Mesenchymal stem cell (in vitro differentiated cells and primary cell): ENCODE measurements around the gene MDH1.

ENCODE experiments used
- DNase-seq: peaks from one replicate; pipeline ENCODE4 v3.0.0-alpha.2; 2013
- H2AFZ ChIP-seq: one replicate; pipeline ENCODE4 v1.6.1; 2013; ENCODE audit warnings: low read depth, mild to moderate bottlenecking, control low read depth, inconsistent platforms, low read length, moderate library complexity
- H2AK5ac ChIP-seq: 2 replicates; pipeline ENCODE4 v1.6.1; 2013; ENCODE audit warnings: low read length, moderate library complexity, mild to moderate bottlenecking, inconsistent platforms; ENCODE audit not compliant: severe bottlenecking
- H2BK120ac ChIP-seq: one replicate; pipeline ENCODE4 v1.6.1; 2013; ENCODE audit warnings: low read depth, mild to moderate bottlenecking, inconsistent platforms, low read length, moderate library complexity
- H2BK12ac ChIP-seq, 2 experiments: one replicate each; pipeline ENCODE4 v1.6.1; 2013; ENCODE audit warnings: inconsistent platforms in 2 of 2, low read length in 2 of 2, mild to moderate bottlenecking in 2 of 2, moderate library complexity in 2 of 2, control low read depth in 1 of 2
- H2BK15ac ChIP-seq: one replicate; pipeline ENCODE4 v1.6.1; 2013; ENCODE audit warnings: mild to moderate bottlenecking, low read depth, inconsistent platforms; ENCODE audit not compliant: poor library complexity, severe bottlenecking
- H2BK5ac ChIP-seq: 2 replicates; pipeline ENCODE4 v1.6.1; 2013; ENCODE audit warnings: low read depth, mild to moderate bottlenecking, low read length, control low read depth, inconsistent platforms; ENCODE audit not compliant: poor library complexity, severe bottlenecking
- H3K14ac ChIP-seq, 2 experiments: one replicate each; pipeline ENCODE4 v1.6.1; 2013; ENCODE audit warnings: inconsistent platforms in 2 of 2, low read length in 2 of 2, control low read depth in 1 of 2, mild to moderate bottlenecking in 1 of 2, moderate library complexity in 1 of 2
- H3K18ac ChIP-seq, 2 experiments: one replicate each; pipeline ENCODE4 v1.6.1; 2013; ENCODE audit warnings: inconsistent platforms in 2 of 2, low read length in 2 of 2, control low read depth in 1 of 2, low read depth in 1 of 2, mild to moderate bottlenecking in 1 of 2
- H3K23ac ChIP-seq, 2 experiments: one replicate each; pipeline ENCODE4 v1.6.1; 2013; ENCODE audit warnings: inconsistent platforms in 2 of 2, low read length in 2 of 2, mild to moderate bottlenecking in 2 of 2, moderate library complexity in 2 of 2, control low read depth in 1 of 2
- H3K27ac ChIP-seq: 2 replicates; pipeline ENCODE4 v1.5.1; 2013; ENCODE audit warnings: mild to moderate bottlenecking, moderate library complexity, low read length, control low read depth, inconsistent platforms; ENCODE audit not compliant: poor library complexity, severe bottlenecking
- H3K27me3 ChIP-seq, 2 experiments: 2 replicates each; pipeline versions ENCODE4 v1.6.1 to v1.7.0; 2013; ENCODE audit warnings: low read length in 2 of 2, mild to moderate bottlenecking in 2 of 2, moderate library complexity in 2 of 2, control low read depth in 1 of 2, inconsistent platforms in 1 of 2; ENCODE audit not compliant: control insufficient read depth in 1 of 2, insufficient read depth in 1 of 2
- H3K36me3 ChIP-seq, 2 experiments: 2 replicates each; pipeline versions ENCODE4 v1.6.1 to v1.7.0; 2013; ENCODE audit warnings: low read length in 2 of 2, control low read depth in 1 of 2, inconsistent platforms in 1 of 2, low read depth in 1 of 2, mild to moderate bottlenecking in 1 of 2; ENCODE audit not compliant: insufficient read depth in 2 of 2, control insufficient read depth in 1 of 2
- H3K4ac ChIP-seq, 2 experiments: one replicate each; pipeline ENCODE4 v1.6.1; 2013; ENCODE audit warnings: inconsistent platforms in 2 of 2, low read length in 2 of 2, mild to moderate bottlenecking in 2 of 2, moderate library complexity in 2 of 2, control low read depth in 1 of 2, low read depth in 1 of 2
- H3K4me1 ChIP-seq: 2 replicates; pipeline ENCODE4 v1.6.1; 2013; ENCODE audit warnings: low read depth, low read length, control low read depth; ENCODE audit not compliant: control insufficient read depth, insufficient read depth
- H3K4me2 ChIP-seq: 2 replicates; pipeline ENCODE4 v1.6.1; 2013; ENCODE audit warnings: low read length, mild to moderate bottlenecking, inconsistent platforms; ENCODE audit not compliant: poor library complexity, severe bottlenecking
- H3K4me3 ChIP-seq, 2 experiments: 2 replicates each; pipeline versions ENCODE4 v1.5.1 to v1.7.0; 2013; ENCODE audit warnings: low read length in 2 of 2, mild to moderate bottlenecking in 2 of 2, control low read depth in 1 of 2, low read depth in 1 of 2; ENCODE audit not compliant: insufficient read depth in 1 of 2
- H3K79me1 ChIP-seq: replicated peaks from 2 replicates; pipeline ENCODE4 v1.6.1; 2013; ENCODE audit warnings: mild to moderate bottlenecking, control low read depth, low read length, inconsistent platforms; ENCODE audit not compliant: poor library complexity, severe bottlenecking
- H3K9ac ChIP-seq: 2 replicates; pipeline ENCODE4 v1.7.0; 2013; ENCODE audit warnings: mild to moderate bottlenecking, low read length, moderate library complexity
- H3K9me3 ChIP-seq: 2 replicates; pipeline ENCODE4 v1.7.0; 2013; ENCODE audit warnings: mild to moderate bottlenecking, low read length; ENCODE audit not compliant: control insufficient read depth
- H4K8ac ChIP-seq: one replicate; pipeline ENCODE4 v1.6.1; 2013; ENCODE audit warnings: inconsistent platforms, mild to moderate bottlenecking, low read length, moderate library complexity
- H4K91ac ChIP-seq: one replicate; pipeline ENCODE4 v1.6.1; 2013; ENCODE audit warnings: mild to moderate bottlenecking, low read length, inconsistent platforms
- WGBS: methylation state at CpG from one replicate; pipeline ENCODE4 v1.1.7; 2013; ENCODE audit warnings: mixed read lengths; 5-methylcytosine and 5-hydroxymethylcytosine counted together

The MDH1 gene

GRCh38 chr2:63587814-63588384, 864 bp upstream of the MDH1 start:
- Histone ChIP-seq H2BK120ac (no peak overlapping the region), H3K9ac (peak overlapping the region; percentile 95), H3K4me1 (no peaks in the 10 kb centered on the region), H3K4ac (no peak overlapping the region), H3K4me3 (peak overlapping the region; percentile 88 to 97), H3K14ac (no peak overlapping the region), H3K23ac (peak overlapping the region in 1 of 2 experiments; percentile 47), H2AK5ac (no peak overlapping the region), H2AFZ (peak overlapping the region; percentile 77), H4K91ac (peak overlapping the region; percentile 56), H3K27ac (peak overlapping the region; percentile 73), H2BK5ac (no peak overlapping the region), H2BK15ac (peak overlapping the region; percentile 77), H3K79me1 (peaks cover 19% of the 10 kb centered on the region), H3K18ac (peak overlapping the region in 1 of 2 experiments; percentile 81), H3K9me3 (no peaks in the 10 kb centered on the region), H2BK12ac (no peak overlapping the region), H3K36me3 (peaks cover 0 to 16% of the 10 kb centered on the region in 2 experiments), H4K8ac (peak overlapping the region; percentile 71), H3K4me2 (peak overlapping the region; percentile 96), H3K27me3 (no peaks in the 10 kb centered on the region)
- under 1% methylated on average over 33 of the region's 33 CpGs for WGBS
- no peak for DNase-seq

GRCh38 chr2:63589148-63589958, 590 bp downstream of the MDH1 start:
- peak; percentile 10 for DNase-seq
- H2AK5ac ChIP-seq: no peak overlapping the region
- peaks cover 18% of the 10 kb centered on the region for H3K79me1 ChIP-seq
- H3K4ac ChIP-seq: peak overlapping the region in 1 of 2 experiments; percentile 46
- H3K27ac ChIP-seq: peak overlapping the region; percentile 76
- H2BK12ac ChIP-seq: no peak overlapping the region
- H4K8ac ChIP-seq: peak overlapping the region; percentile 35
- H3K4me1 ChIP-seq: no peaks in the 10 kb centered on the region
- peak overlapping the region; percentile 64 for H2BK120ac ChIP-seq
- H3K9ac ChIP-seq: peak overlapping the region; percentile 95
- peak overlapping the region; percentile 12 for H2BK15ac ChIP-seq
- WGBS: 3% methylated on average over 16 of the region's 26 CpGs
- H3K27me3 ChIP-seq: no peaks in the 10 kb centered on the region
- H3K36me3 ChIP-seq: peaks cover 0 to 28% of the 10 kb centered on the region in 2 experiments
- H4K91ac ChIP-seq: peak overlapping the region; percentile 3
- H2BK5ac ChIP-seq: peak overlapping the region; percentile 33
- H3K4me3 ChIP-seq: peak overlapping the region; percentile 91 to 97
- H3K23ac ChIP-seq: peak overlapping the region; percentile 16 to 42
- H2AFZ ChIP-seq: peak overlapping the region; percentile 87
- peak overlapping the region in 1 of 2 experiments; percentile 52 for H3K18ac ChIP-seq
- H3K14ac ChIP-seq: peak overlapping the region in 1 of 2 experiments; percentile 43
- H3K9me3 ChIP-seq: no peaks in the 10 kb centered on the region
- peak overlapping the region; percentile 66 for H3K4me2 ChIP-seq

DNA sequence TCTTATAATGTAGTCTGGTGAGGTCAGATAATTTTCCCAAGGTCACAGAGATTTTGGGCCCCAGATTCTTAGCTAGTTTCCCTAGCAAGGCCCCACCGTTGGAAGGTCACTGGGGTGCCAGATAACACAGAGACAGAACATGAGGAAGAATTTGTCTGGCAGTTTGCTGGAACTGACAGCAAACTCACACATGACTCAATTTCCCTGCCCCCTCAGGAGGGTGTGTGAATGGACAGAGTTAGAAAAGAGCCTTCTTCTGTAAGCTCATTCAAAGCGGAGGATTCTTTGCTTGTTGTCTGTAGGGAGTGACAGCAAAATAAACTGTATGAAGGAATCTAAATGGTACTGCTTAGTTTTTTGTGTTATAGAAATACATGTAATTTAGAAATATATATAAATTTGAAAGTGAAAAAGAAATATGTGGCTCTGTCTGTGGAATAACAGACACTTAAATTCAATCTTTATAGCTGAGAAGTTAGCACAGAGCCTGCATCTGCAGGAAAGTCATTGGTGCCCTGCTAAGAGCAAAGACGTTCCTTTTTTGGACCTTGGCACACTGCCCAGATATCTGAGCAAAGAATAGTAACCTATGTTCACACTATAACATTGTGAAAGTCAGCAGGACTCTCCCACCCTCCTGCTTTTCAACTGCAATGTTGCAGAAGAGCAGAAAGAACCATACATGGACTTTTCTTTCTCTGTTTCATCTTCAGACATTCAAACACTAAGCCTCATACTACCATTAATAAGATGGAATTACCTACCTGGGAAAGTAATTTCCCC, 2.1 kb downstream of the MDH1 start:
- peak overlapping the region; percentile 95 for H3K9ac ChIP-seq
- H3K4me1 ChIP-seq: no peaks in the 10 kb centered on the region
- H3K4me3 ChIP-seq: peak overlapping the region in 1 of 2 experiments; percentile 97
- peaks cover 0 to 42% of the 10 kb centered on the region in 2 experiments for H3K36me3 ChIP-seq
- DNase-seq: peak; percentile 24
- no peak overlapping the region for H3K4ac ChIP-seq
- no peak overlapping the region for H3K4me2 ChIP-seq
- H3K23ac ChIP-seq: no peak overlapping the region
- no peaks in the 10 kb centered on the region for H3K9me3 ChIP-seq
- H2AK5ac ChIP-seq: no peak overlapping the region
- no peak overlapping the region for H2BK120ac ChIP-seq
- no peak overlapping the region for H3K14ac ChIP-seq
- H3K79me1 ChIP-seq: peaks cover 22% of the 10 kb centered on the region
- no peak overlapping the region for H2BK15ac ChIP-seq
- H2BK5ac ChIP-seq: no peak overlapping the region
- H4K8ac ChIP-seq: no peak overlapping the region
- H3K27ac ChIP-seq: no peak overlapping the region
- no peak overlapping the region for H2BK12ac ChIP-seq
- WGBS: 24% methylated on average over 2 of the region's 3 CpGs
- H4K91ac ChIP-seq: no peak overlapping the region
- H2AFZ ChIP-seq: no peak overlapping the region
- no peaks in the 10 kb centered on the region for H3K27me3 ChIP-seq
- H3K18ac ChIP-seq: no peak overlapping the region
